Activated CD4-positive, alpha-beta T cell treated with anti-CD3 and anti-CD28 coated beads, Interleukin-2, amount 50 U/mL, for 4 hours (primary cell): ENCODE measurements around the gene LNP1.
"Not testable (repeated sequence)": the region's sequence is repeated elsewhere in the genome, so short reads cannot be mapped to it uniquely, and the experiment has no call there.

Experiments
- DNase-seq, 2 experiments: peaks; one replicate each; pipeline ENCODE4 v3.0.0-alpha.2; 2020

LNP1 gene

GRCh38 chr3:100437721-100438622, 36.6 kb downstream of the LNP1 start:
- DNase-seq: no peak

GRCh38 chr3:100438623-100438974, 37.3 kb downstream of the LNP1 start:
- DNase-seq: no peak

DNA sequence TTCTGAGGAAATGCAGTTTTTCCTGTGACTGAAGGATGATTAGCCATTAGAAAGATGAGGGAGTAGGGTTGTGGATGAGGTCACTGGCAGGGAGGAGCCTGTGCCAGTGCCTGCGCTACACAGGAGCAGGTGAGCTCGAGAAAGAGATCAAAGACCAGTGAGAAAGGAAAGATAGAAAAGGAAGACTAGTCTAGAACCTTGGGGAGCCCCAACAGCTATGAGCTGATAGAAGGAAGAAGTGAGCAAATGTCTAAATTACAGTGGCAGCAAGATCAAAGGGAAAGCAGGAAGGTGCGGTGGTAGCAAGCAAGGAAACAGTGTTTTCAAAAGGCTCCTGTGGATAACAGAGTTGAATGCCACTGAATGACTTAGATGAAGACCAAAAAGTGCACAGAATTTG, 39.6 kb downstream of the LNP1 start:
- no peak for DNase-seq

- no peak for DNase-seq
Measured at GRCh38 chr3:100443690-100444089, 42.4 kb downstream of the LNP1 start.

GRCh38 chr3:100447067-100447466, 45.7 kb downstream of the LNP1 start:
- not testable (repeated sequence) for DNase-seq

DNA sequence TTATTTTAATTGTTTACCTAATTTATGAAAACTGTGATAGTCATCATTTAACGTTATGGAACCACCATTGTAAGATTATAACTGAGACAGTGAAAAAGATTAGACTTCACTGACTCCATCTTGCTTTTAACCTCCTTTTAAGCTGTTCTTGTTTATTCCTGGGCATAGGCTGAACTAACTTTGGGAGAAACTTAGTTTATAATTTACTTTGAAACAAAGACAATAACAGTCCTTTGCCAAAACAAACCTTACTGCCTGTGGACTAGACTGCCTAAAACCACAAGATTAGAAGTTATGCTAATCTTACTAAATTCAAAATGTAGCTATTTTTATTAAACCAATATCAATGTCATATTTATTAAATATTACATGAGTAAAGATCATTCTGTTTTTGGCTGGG, 46.7 kb downstream of the LNP1 start:
- no peak for DNase-seq

- no peak for DNase-seq
Measured at GRCh38 chr3:100449214-100449613, 47.9 kb downstream of the LNP1 start.

DNA sequence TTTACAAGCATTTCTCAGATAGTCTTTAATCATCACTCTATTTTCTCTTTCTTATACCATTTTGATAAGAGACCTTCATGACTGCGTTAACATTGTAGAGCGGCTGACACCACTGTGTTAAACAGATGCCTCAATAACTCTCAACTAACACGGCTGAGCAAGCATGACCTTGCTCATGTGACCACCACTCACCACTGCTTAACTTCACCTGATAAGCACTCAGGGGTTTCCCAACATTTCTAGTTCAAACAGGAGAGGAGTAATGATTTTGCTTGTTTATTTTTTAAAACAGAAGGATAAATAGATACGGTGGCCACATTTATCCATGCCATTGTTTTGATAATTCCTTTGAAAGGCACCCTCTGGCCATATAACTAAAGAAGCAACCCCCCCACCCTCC, 53.3 kb downstream of the LNP1 start:
- no peak for DNase-seq

DNA sequence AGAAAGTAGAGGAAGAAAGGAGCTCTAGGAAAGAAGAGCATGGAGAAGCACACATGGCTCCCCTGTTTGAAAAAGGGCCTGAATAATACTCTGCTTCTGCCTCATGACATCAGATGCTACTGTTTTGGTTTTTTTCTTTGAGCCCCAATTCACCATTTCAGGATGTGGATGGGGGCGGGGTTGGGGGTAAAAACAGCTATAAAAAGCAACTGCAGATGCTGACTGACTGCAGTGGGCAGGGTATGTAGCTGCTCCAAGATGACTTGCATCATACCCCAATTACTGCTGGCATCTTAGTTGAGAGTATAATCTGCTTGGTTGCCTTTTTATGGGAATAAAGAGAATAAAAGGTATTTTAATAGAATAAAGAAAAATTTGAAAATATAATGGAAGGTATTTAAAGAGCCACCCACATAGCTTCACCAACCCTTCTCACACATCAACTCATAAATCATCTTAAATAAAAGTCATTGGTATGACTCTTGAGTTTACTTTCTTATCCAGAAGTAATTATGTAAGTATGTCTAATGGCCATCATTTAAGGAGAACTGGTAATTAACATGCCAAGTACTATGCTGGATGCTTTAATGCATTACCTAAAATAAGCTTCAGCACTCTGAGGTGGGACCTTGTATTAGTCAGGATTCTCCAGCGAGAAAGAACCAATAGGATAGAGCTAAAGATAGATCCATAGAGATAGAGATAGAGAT, 54.7 kb downstream of the LNP1 start:
- DNase-seq: no peak

GRCh38 chr3:100456745-100457144, 55.4 kb downstream of the LNP1 start:
- DNase-seq: no peak

- DNase-seq: no peak
Measured at GRCh38 chr3:100457811-100458210, 56.5 kb downstream of the LNP1 start.

GRCh38 chr3:100458814-100459213, 57.5 kb downstream of the LNP1 start:
- no peak for DNase-seq

DNA sequence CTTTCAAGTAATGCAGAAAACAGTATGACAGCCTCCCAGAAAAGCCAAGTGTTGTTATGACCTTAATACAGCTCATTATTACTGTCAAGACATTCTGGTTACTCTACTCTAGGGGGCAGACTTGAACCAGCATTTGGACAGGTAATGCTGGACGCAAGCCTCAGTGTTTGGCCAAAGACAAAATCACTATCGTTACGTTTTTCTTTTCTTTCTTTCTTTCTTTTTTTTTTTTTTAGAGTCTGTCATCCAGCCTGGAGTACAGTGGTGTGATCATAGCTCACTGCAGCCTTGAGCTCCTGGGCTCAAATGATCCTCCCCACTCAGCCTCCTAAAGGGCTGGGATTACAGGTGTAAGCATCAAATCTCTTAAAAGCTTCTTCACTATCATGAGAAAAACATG, 61.7 kb downstream of the LNP1 start:
- DNase-seq: no peak

DNA sequence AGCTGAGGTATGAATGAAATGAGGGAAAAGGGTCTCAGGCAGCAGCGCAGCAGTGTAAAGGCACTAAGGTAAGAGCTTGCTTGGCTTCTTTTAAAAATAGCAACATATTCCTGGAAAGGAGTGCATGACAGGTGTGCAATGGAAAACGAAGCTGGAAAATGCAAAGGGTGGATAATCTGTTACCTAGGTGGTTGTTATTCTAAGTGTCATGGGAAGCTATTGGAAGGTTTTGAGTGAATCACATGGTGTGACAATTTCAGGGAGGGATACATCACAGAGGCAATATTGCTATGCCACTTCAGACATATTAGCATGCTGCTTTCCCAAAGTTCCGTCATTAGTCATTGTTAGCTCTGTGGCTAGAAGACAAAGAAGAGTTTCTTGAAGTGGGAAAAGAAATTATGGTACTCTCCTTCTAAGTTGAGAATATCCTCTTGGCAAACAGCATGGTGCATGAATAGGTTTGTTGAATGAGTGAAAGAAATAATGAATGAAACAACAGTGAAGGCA, 62.4 kb downstream of the LNP1 start:
- DNase-seq: no peak

- no peak for DNase-seq
Measured at GRCh38 chr3:100465892-100466777, 64.8 kb downstream of the LNP1 start.

DNA sequence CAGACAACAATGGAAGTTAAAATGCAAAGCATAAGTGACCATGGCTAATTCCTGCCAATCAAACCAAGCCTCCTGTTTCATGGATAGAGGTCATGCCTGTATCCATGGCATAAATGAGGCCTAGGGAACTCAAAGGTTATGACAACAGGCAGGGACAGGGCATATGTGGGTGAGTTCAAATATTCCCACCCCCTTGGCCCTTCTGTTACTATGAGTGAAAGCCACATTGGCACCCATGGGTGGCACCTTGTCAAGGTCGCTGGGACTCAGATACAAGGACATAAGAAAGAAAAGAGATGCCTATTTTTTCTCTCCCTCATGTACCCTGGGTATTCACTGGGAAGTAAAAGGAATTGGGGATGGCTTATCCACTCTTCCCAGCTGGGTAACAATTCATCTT, 65.8 kb downstream of the LNP1 start:
- DNase-seq: no peak

DNA sequence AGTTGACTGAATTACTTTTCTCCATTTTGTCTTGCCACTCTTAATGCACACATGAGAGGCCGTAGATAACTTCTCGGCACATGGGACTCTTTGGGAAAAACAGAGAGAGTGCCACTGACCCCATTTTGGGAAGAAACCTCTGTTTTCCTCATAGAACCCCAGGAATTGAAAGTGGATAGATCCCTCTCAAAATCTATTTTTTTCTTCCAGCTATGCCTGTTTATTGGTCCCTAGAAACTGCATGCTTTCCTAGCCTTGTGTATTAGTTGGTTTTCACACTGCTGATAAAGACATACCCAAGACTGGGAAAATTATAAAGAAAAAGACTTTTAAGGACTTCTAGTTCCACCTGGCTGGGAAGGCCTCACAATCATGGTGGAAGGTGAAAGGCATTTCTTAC, 67.3 kb downstream of the LNP1 start:
- DNase-seq: no peak

DNA sequence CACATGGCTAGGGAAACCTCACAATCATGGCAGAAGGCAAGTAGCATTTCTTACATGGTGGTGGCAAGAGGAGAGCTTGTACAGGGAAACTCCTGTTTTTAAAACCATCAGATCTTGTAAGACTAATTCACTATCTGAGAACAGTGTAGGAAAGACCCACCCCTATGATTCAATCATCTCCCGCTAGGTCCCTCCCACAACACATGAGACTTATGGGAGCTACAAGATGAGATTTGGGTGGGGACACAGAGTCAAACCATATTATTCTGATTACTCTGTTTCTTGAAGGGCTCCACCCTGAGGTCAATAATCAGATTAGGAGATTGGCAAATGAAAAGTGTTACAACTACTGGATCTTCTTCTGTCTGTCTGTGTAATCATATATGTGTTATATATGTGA, 69.6 kb downstream of the LNP1 start:
- DNase-seq: no peak

- no peak for DNase-seq
Measured at GRCh38 chr3:100471444-100471843, 70.1 kb downstream of the LNP1 start.

- not testable (repeated sequence) for DNase-seq
Measured at GRCh38 chr3:100477851-100478360, 76.6 kb downstream of the LNP1 start.

DNA sequence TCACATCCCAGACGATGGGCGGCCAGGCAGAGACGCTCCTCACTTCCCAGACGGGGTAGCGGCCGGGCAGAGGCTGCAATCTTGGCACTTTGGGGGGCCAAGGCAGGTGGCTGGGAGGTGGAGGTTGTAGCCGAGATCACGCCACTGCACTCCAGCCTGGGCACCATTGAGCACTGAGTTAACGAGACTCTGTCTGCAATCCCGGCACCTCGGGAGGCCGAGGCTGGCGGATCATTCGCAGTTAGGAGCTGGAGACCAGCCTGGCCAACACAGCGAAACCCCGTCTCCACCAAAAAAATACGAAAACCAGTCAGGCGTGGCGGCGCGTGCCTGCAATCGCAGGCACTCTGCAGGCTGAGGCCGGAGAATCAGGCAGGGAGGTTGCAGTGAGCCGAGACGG, 77.2 kb downstream of the LNP1 start:
- not testable (repeated sequence) for DNase-seq

- no peak for DNase-seq
Measured at GRCh38 chr3:100480081-100480480, 78.7 kb downstream of the LNP1 start.

GRCh38 chr3:100482176-100482575, 80.8 kb downstream of the LNP1 start:
- DNase-seq: no peak
